Tibial nerve (tissue), 4 donors: Measurements from ENCODE around the gene ZNF653. TPM values are rescaled to one million over a fixed set of nuclear protein-coding genes. Genes with fewer than 3 reads are reported as not detected.
A peak's percentile ranks its signal among the peaks of the same experiment; 100 is the strongest.

Source experiments
- DNase-seq, 2 donors: peaks; one replicate each; pipeline ENCODE4 v3.0.0-alpha.2; 2019; ENCODE audit warnings: low spot score in 2 of 2
- H3K27ac ChIP-seq, 4 donors: fragments of 200-600 bp; sonication (generic) in 3 of 4; one replicate each; pipeline ENCODE4 v1.5.1; 2017 to 2019; ENCODE audit warnings: mild to moderate bottlenecking in 1 of 4
- H3K27me3 ChIP-seq, 2 donors: fragments of 200-600 bp; sonication (generic) in 1 of 2; one replicate each; pipeline versions ENCODE4 v1.5.1 to v1.6.0; 2017 to 2019
- H3K36me3 ChIP-seq, 3 donors: fragments of 200-600 bp; sonication (generic); one replicate each; pipeline ENCODE4 v1.5.1; 2018 to 2019
- H3K4me1 ChIP-seq, 4 donors: fragments of 200-600 bp; sonication (generic) in 3 of 4; one replicate each; pipeline ENCODE4 v1.5.1; 2017 to 2019
- H3K4me3 ChIP-seq, 4 donors: fragments of 200-600 bp; sonication (generic) in 3 of 4; one replicate each; pipeline ENCODE4 v1.5.1; 2017 to 2019; ENCODE audit warnings: mild to moderate bottlenecking in 1 of 4, moderate library complexity in 1 of 4
- H3K9me3 ChIP-seq, 4 donors: fragments of 200-600 bp; sonication (generic) in 3 of 4; one replicate each; pipeline ENCODE4 v1.5.1; 2017 to 2019
- EP300 ChIP-seq, 2 donors: sonication (generic); formaldehyde crosslinking; IDR thresholded peaks; one replicate each; pipeline ENCODE4 v1.6.1; 2017; ENCODE audit warnings: antibody characterized with exemption in 2 of 2, mild to moderate bottlenecking in 1 of 2
- POLR2A ChIP-seq, 2 donors: fragments of 450-650 bp; IDR thresholded peaks; one replicate each; pipeline ENCODE4 v1.6.1; 2017; ENCODE audit warnings: antibody characterized with exemption in 2 of 2, mild to moderate bottlenecking in 2 of 2, moderate library complexity in 2 of 2
- WGBS, 2 donors: methylation state at CpG; one replicate each; pipeline ENCODE4 v1.1.5; 2018; 5-methylcytosine and 5-hydroxymethylcytosine counted together
- total RNA-seq, 4 donors: library from RNA; depleted of rRNA; stranded (reverse); fragments of >200 nt; gene quantifications; one replicate each; pipeline ENCODE4 v1.1.0, GENCODE V29; 2016
- TF ChIP-seq, protein P1 (sequence below), 5 experiments: fragments of 200-600 bp in 3 of 5; fragments of 450-650 bp in 2 of 5; sonication (generic) in 3 of 5; IDR thresholded peaks; one replicate each; pipeline ENCODE4 v1.5.1; 2016 to 2019; ENCODE audit warnings: antibody characterized with exemption in 5 of 5, mild to moderate bottlenecking in 3 of 5, moderate library complexity in 2 of 5

Gene ZNF653
- total RNA-seq, 4 donors from 2014 or later: 7.2 to 22.9 (median 11.7) TPM

DNA sequence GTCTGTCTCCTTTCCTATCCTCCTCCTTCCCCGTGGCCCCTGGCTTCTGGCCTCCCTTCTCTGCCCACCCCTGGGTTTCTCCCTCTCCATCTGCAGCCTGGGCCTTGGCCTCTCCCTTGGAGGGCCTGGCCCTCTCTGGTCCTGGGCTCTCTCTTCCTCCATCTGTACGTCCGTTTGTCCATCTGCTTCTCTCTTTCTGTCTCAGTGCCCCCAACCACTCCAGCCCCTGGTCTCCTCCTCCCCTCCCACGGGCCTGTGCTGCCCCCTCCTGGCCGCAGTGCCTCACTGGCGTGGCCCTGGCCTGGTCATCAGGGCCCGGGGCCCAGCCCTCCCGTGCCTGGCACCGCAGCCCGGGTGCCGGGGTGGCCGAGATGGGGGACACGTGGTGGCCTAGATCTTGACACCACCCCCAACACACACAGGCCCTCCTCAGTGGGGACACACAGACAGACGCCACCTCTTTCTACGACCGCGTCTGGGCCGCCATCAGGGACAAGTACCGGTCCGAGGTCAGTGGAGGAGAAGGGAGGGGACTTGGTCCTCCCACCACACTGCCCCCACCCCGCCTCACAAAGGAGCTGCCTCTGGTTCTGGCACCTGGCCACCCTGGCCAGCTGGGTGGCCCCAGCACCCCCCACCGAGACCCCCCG is 58.9 kb downstream of the ZNF653 start:
- H3K27me3 ChIP-seq: peaks cover 0 to 4% of the 10 kb centered on the region in 2 donors
- H3K4me3 ChIP-seq: no peak overlapping the region
- peaks cover 0 to 93% (median 13%) of the 10 kb centered on the region in 3 donors for H3K36me3 ChIP-seq
- peak in 1 of 2 donors; percentile 49 for DNase-seq
- TF ChIP-seq, protein P1, sequence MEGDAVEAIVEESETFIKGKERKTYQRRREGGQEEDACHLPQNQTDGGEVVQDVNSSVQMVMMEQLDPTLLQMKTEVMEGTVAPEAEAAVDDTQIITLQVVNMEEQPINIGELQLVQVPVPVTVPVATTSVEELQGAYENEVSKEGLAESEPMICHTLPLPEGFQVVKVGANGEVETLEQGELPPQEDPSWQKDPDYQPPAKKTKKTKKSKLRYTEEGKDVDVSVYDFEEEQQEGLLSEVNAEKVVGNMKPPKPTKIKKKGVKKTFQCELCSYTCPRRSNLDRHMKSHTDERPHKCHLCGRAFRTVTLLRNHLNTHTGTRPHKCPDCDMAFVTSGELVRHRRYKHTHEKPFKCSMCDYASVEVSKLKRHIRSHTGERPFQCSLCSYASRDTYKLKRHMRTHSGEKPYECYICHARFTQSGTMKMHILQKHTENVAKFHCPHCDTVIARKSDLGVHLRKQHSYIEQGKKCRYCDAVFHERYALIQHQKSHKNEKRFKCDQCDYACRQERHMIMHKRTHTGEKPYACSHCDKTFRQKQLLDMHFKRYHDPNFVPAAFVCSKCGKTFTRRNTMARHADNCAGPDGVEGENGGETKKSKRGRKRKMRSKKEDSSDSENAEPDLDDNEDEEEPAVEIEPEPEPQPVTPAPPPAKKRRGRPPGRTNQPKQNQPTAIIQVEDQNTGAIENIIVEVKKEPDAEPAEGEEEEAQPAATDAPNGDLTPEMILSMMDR (IDR thresholded peaks at IDR 0.05): peak; percentile 50 to 84 (median 59)
- TF ChIP-seq POLR2A (IDR thresholded peaks at IDR 0.05): no peak
- no peak for TF ChIP-seq EP300 (IDR thresholded peaks at IDR 0.05)
- no peaks in the 10 kb centered on the region for H3K9me3 ChIP-seq
- H3K27ac ChIP-seq: no peak overlapping the region
- 54 to 57% methylated on average over 17 to 21 of the region's 23 CpGs for WGBS, 2 donors
- H3K4me1 ChIP-seq: peaks cover 0 to 4% (median 2%) of the 10 kb centered on the region in 4 donors

GRCh38 chr19:11446271-11446651 is 59.4 kb downstream of the ZNF653 start:
- TF ChIP-seq, protein P1 (IDR thresholded peaks at IDR 0.05): no peak
- TF ChIP-seq EP300 (IDR thresholded peaks at IDR 0.05): no peak
- TF ChIP-seq POLR2A (IDR thresholded peaks at IDR 0.05): no peak
- Histone ChIP-seq H3K36me3 (peaks cover 0 to 99% (median 13%) of the 10 kb centered on the region in 3 donors), H3K4me3 (no peak overlapping the region), H3K27ac (no peak overlapping the region), H3K27me3 (no peaks in the 10 kb centered on the region), H3K9me3 (no peaks in the 10 kb centered on the region), H3K4me1 (no peaks in the 10 kb centered on the region)
- WGBS, 2 donors: 83 to 90% methylated on average over 14 of the region's 14 CpGs
- DNase-seq: no peak

GRCh38 chr19:11445141-11445540 is 60.5 kb downstream of the ZNF653 start:
- WGBS, 2 donors: 81 to 89% methylated on average over 10 to 13 of the region's 13 CpGs
- Histone ChIP-seq H3K36me3 (peaks cover 0 to 100% (median 13%) of the 10 kb centered on the region in 3 donors), H3K9me3 (no peaks in the 10 kb centered on the region)

GRCh38 chr19:11444059-11444458 is 61.6 kb downstream of the ZNF653 start:
- DNase-seq: no peak
- 71 to 81% methylated on average over 5 of the region's 5 CpGs for WGBS, 2 donors
- Histone ChIP-seq H3K9me3 (no peaks in the 10 kb centered on the region), H3K27me3 (no peaks in the 10 kb centered on the region), H3K27ac (no peak overlapping the region), H3K4me1 (no peaks in the 10 kb centered on the region), H3K36me3 (peaks cover 0 to 100% (median 13%) of the 10 kb centered on the region in 3 donors), H3K4me3 (no peak overlapping the region)
- TF ChIP-seq POLR2A (IDR thresholded peaks at IDR 0.05) (no peak), EP300 (IDR thresholded peaks at IDR 0.05) (no peak)
- TF ChIP-seq, protein P1 (IDR thresholded peaks at IDR 0.05): no peak

More at GRCh38 chr19:11445141-11445540, 60.5 kb downstream of the ZNF653 start:
- Histone ChIP-seq H3K4me1 (no peaks in the 10 kb centered on the region), H3K27me3 (no peaks in the 10 kb centered on the region), H3K27ac (no peak overlapping the region), H3K4me3 (no peak overlapping the region)
- DNase-seq: no peak
- TF ChIP-seq POLR2A (IDR thresholded peaks at IDR 0.05): no peak
- TF ChIP-seq, protein P1 (IDR thresholded peaks at IDR 0.05): no peak
- no peak for TF ChIP-seq EP300 (IDR thresholded peaks at IDR 0.05)

GRCh38 chr19:11437955-11438354 is 67.7 kb downstream of the ZNF653 start:
- DNase-seq: no peak
- H3K9me3 ChIP-seq: no peaks in the 10 kb centered on the region
- peaks cover 0 to 23% (median 10%) of the 10 kb centered on the region in 4 donors for H3K4me1 ChIP-seq
- H3K27ac ChIP-seq: no peak overlapping the region
- H3K27me3 ChIP-seq: no peaks in the 10 kb centered on the region
- H3K36me3 ChIP-seq: peaks cover 0 to 67% (median 2%) of the 10 kb centered on the region in 3 donors
- no peak overlapping the region for H3K4me3 ChIP-seq
- WGBS, 2 donors: 87 to 94% methylated on average over 9 of the region's 9 CpGs
- TF ChIP-seq, protein P1 (IDR thresholded peaks at IDR 0.05): no peak
- TF ChIP-seq EP300 (IDR thresholded peaks at IDR 0.05) (no peak), POLR2A (IDR thresholded peaks at IDR 0.05) (no peak)
